ENCODE measurements around the gene ADORA1. TPM values are rescaled to one million over a fixed set of nuclear protein-coding genes. Genes with fewer than 3 reads are reported as not detected.

The ADORA1 gene
- total RNA-seq, 2 experiments from 2014 or later: not detected

GRCh38 chr1:203103829-203104495 is 23.6 kb upstream of the ADORA1 start:
- no peak overlapping the region for H3K4me3 Mint-ChIP-seq
- Histone ChIP-seq H3K27ac (ENCODE audit: low read depth in 1 of 2, low read length in 2 of 2) (no peak overlapping the region), H3K4me1 (ENCODE audit: insufficient read depth, low read length) (no peaks in the 10 kb centered on the region), H3K36me3 (ENCODE audit: insufficient read depth, low read length) (no peaks in the 10 kb centered on the region), H3K9me3 (ENCODE audit: control insufficient read depth in 1 of 2, insufficient read depth in 1 of 2, low read length in 2 of 2) (no peaks in the 10 kb centered on the region), H3K4me3 (ENCODE audit: low read length) (no peak overlapping the region), H3K27me3 (ENCODE audit: control insufficient read depth in 1 of 2, insufficient read depth in 2 of 2, low read length in 2 of 2) (peaks cover 11 to 21% of the 10 kb centered on the region in 2 experiments)
- POLR2A ChIA-PET: no interaction called here
- DNase-seq (no peak), ATAC-seq (ENCODE audit: poor library complexity) (no peak)
- no peaks in the 10 kb centered on the region for H3K9me3 Mint-ChIP-seq
- no peak overlapping the region for H3K27ac Mint-ChIP-seq
- no peaks in the 10 kb centered on the region for H3K4me1 Mint-ChIP-seq (ENCODE audit: low read depth)
- intact Hi-C loops (cut with DNase I, micrococcal nuclease): no loop called here
- H3K27me3 Mint-ChIP-seq: peaks cover 61% of the 10 kb centered on the region
- no peaks in the 10 kb centered on the region for H3K36me3 Mint-ChIP-seq (ENCODE audit: low read depth)
- TF ChIP-seq CTCF (IDR thresholded peaks at IDR 0.05): no peak
- CTCF ChIA-PET: no interaction called here

- CTCF ChIA-PET: no interaction called here
- no peak for DNase-seq
Observed at GRCh38 chr1:203104789-203105390, 22.6 kb upstream of the ADORA1 start.

GRCh38 chr1:203112475-203112874 is 15.1 kb upstream of the ADORA1 start:
- H3K27me3 Mint-ChIP-seq: peaks cover 39% of the 10 kb centered on the region
- H3K9me3 Mint-ChIP-seq: no peaks in the 10 kb centered on the region
- intact Hi-C loops (cut with DNase I, micrococcal nuclease): no loop called here
- no peak overlapping the region for H3K4me3 Mint-ChIP-seq
- Histone ChIP-seq H3K4me3 (ENCODE audit: low read length) (no peak overlapping the region), H3K36me3 (ENCODE audit: insufficient read depth, low read length) (no peaks in the 10 kb centered on the region), H3K9me3 (ENCODE audit: control insufficient read depth in 1 of 2, insufficient read depth in 1 of 2, low read length in 2 of 2) (peaks cover 0 to 1% of the 10 kb centered on the region in 2 experiments), H3K27me3 (ENCODE audit: control insufficient read depth in 1 of 2, insufficient read depth in 2 of 2, low read length in 2 of 2) (peaks cover 11% of the 10 kb centered on the region in 2 experiments), H3K27ac (ENCODE audit: low read depth in 1 of 2, low read length in 2 of 2) (no peak overlapping the region), H3K4me1 (ENCODE audit: insufficient read depth, low read length) (no peaks in the 10 kb centered on the region)
- TF ChIP-seq CTCF (IDR thresholded peaks at IDR 0.05): no peak
- CTCF ChIA-PET: no interaction called here
- ATAC-seq (ENCODE audit: poor library complexity) (no peak), DNase-seq (no peak)
- H3K4me1 Mint-ChIP-seq (ENCODE audit: low read depth): no peaks in the 10 kb centered on the region
- H3K36me3 Mint-ChIP-seq (ENCODE audit: low read depth): no peaks in the 10 kb centered on the region
- POLR2A ChIA-PET: no interaction called here
- no peak overlapping the region for H3K27ac Mint-ChIP-seq

More at GRCh38 chr1:203104789-203105390, 22.6 kb upstream of the ADORA1 start:
- Mint-ChIP-seq H3K27me3 (peaks cover 66% of the 10 kb centered on the region), H3K4me3 (no peak overlapping the region), H3K4me1 (ENCODE audit: low read depth) (no peaks in the 10 kb centered on the region), H3K27ac (no peak overlapping the region), H3K36me3 (ENCODE audit: low read depth) (no peaks in the 10 kb centered on the region), H3K9me3 (no peaks in the 10 kb centered on the region)
- Histone ChIP-seq H3K27me3 (ENCODE audit: control insufficient read depth in 1 of 2, insufficient read depth in 2 of 2, low read length in 2 of 2) (peaks cover 4 to 21% of the 10 kb centered on the region in 2 experiments), H3K9me3 (ENCODE audit: control insufficient read depth in 1 of 2, insufficient read depth in 1 of 2, low read length in 2 of 2) (no peaks in the 10 kb centered on the region), H3K27ac (ENCODE audit: low read depth in 1 of 2, low read length in 2 of 2) (no peak overlapping the region), H3K4me1 (ENCODE audit: insufficient read depth, low read length) (no peaks in the 10 kb centered on the region), H3K36me3 (ENCODE audit: insufficient read depth, low read length) (no peaks in the 10 kb centered on the region), H3K4me3 (ENCODE audit: low read length) (no peak overlapping the region)
- POLR2A ChIA-PET: no interaction called here
- intact Hi-C loops (cut with DNase I, micrococcal nuclease): no loop called here
- no peak for ATAC-seq (ENCODE audit: poor library complexity)
- TF ChIP-seq CTCF (IDR thresholded peaks at IDR 0.05): no peak
